ENCODE data around the gene NUAK1. TPM values are rescaled to one million over a fixed set of nuclear protein-coding genes. Genes with fewer than 3 reads are reported as not detected.

The NUAK1 gene
- total RNA-seq, 2 experiments from 2014 or later, result 0.03 TPM; not detected in 1

DNA sequence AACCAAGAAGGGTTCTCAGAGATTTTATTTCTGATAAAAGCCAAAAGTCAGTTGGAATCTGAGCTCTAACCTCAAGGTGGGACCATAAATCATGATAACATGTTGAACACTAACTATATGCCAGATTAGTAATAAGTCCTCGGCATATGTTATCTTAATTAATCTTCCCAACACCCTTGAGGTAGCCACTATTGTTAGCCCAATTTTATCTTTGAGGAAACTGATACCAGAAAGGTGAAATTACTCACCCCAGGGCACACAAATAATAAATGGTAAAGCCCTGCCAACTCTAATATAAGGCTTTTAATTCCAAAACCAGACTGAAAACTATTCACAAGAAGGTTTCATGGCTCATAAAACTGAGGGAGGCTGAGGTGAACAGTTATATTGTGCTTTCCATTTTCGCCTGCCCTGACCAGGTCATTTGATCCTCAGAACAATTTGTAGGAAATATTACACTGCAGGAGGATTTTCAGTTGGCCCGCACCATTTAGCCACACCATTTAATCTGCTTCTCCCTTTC is 16.1 kb upstream of the NUAK1 start:
- Histone ChIP-seq H3K79me2 (ENCODE audit: insufficient read depth, low read depth, low read length) (no peaks in the 10 kb centered on the region), H2AFZ (ENCODE audit: low read length) (no peak overlapping the region), H3K36me3 (ENCODE audit: insufficient read depth, low read length) (no peaks in the 10 kb centered on the region), H3K4me3 (ENCODE audit: low read depth, low read length, poor library complexity, severe bottlenecking) (no peak overlapping the region), H3K4me2 (ENCODE audit: low read length) (no peak overlapping the region), H3K9me3 (ENCODE audit: low read length) (no peaks in the 10 kb centered on the region), H4K20me1 (ENCODE audit: insufficient read depth, low read length) (no peaks in the 10 kb centered on the region), H3K9me2 (ENCODE audit: insufficient read depth, low read length) (no peaks in the 10 kb centered on the region), H3K4me1 (ENCODE audit: insufficient read depth, low read length, poor library complexity, severe bottlenecking) (no peaks in the 10 kb centered on the region), H3K27ac (ENCODE audit: low read depth, low read length, poor library complexity, severe bottlenecking) (no peak overlapping the region)
- TF ChIP-seq, protein P1, sequence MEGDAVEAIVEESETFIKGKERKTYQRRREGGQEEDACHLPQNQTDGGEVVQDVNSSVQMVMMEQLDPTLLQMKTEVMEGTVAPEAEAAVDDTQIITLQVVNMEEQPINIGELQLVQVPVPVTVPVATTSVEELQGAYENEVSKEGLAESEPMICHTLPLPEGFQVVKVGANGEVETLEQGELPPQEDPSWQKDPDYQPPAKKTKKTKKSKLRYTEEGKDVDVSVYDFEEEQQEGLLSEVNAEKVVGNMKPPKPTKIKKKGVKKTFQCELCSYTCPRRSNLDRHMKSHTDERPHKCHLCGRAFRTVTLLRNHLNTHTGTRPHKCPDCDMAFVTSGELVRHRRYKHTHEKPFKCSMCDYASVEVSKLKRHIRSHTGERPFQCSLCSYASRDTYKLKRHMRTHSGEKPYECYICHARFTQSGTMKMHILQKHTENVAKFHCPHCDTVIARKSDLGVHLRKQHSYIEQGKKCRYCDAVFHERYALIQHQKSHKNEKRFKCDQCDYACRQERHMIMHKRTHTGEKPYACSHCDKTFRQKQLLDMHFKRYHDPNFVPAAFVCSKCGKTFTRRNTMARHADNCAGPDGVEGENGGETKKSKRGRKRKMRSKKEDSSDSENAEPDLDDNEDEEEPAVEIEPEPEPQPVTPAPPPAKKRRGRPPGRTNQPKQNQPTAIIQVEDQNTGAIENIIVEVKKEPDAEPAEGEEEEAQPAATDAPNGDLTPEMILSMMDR (conservative IDR thresholded peaks at IDR 0.05; ENCODE audit: low read length), result no peak
- TF ChIP-seq EZH2phosphoT487 (IDR thresholded peaks at IDR 0.05; ENCODE audit: borderline replicate concordance, low read depth, low read length), result no peak
- no peak for DNase-seq (ENCODE audit: low spot score)
- no TSS peak for BruUV-seq (replicated peaks)
- intact Hi-C loops (cut with micrococcal nuclease; ENCODE audit: unreplicated experiment), result no loop called here
- CTCF ChIA-PET (ENCODE audit: unreplicated experiment), result no interaction called here
- POLR2A ChIA-PET, result interaction anchor here (0.6 kb wide), 1 partner anchor 194 kb away, joined by 4 read pairs; no protein-coding TSS in a partner anchor

DNA sequence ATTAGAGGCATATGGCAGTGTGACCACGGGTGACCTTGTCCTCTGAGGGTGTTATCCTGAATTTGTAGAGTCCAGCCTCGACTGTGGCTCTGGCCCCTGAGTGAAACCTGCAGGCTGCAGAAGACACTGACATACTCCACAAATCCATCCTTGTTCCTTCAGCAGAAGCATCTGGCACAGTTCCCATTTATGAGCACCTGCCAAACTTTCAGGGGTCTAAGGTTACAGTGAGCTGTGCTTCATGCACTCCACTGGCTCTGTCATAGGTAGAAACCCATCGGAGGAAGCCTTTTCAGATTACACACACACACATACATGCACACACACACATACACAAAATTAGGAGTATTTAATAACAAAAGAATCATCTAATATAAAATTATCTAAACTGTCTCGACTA is 13.6 kb upstream of the NUAK1 start:
- H3K4me2 ChIP-seq (ENCODE audit: low read length), result no peak overlapping the region
- no peak overlapping the region for H3K27ac ChIP-seq (ENCODE audit: low read depth, low read length, poor library complexity, severe bottlenecking)
- no peak overlapping the region for H3K4me3 ChIP-seq (ENCODE audit: low read depth, low read length, poor library complexity, severe bottlenecking)
- no peak overlapping the region for H2AFZ ChIP-seq (ENCODE audit: low read length)
- intact Hi-C loops (cut with micrococcal nuclease; ENCODE audit: unreplicated experiment), result no loop called here
- TF ChIP-seq EZH2phosphoT487 (IDR thresholded peaks at IDR 0.05; ENCODE audit: borderline replicate concordance, low read depth, low read length), result no peak
- TF ChIP-seq, protein P1 (conservative IDR thresholded peaks at IDR 0.05; ENCODE audit: low read length), result no peak
- no peaks in the 10 kb centered on the region for H3K36me3 ChIP-seq (ENCODE audit: insufficient read depth, low read length)
- no peaks in the 10 kb centered on the region for H3K79me2 ChIP-seq (ENCODE audit: insufficient read depth, low read depth, low read length)
- DNase-seq (ENCODE audit: low spot score), result no peak
- H3K9me3 ChIP-seq (ENCODE audit: low read length), result no peaks in the 10 kb centered on the region
- H3K4me1 ChIP-seq (ENCODE audit: insufficient read depth, low read length, poor library complexity, severe bottlenecking), result no peaks in the 10 kb centered on the region
- CTCF ChIA-PET (ENCODE audit: unreplicated experiment), result no interaction called here
- POLR2A ChIA-PET, result no interaction called here
- H3K9me2 ChIP-seq (ENCODE audit: insufficient read depth, low read length), result no peaks in the 10 kb centered on the region
- BruUV-seq (replicated peaks), result no TSS peak
- no peaks in the 10 kb centered on the region for H4K20me1 ChIP-seq (ENCODE audit: insufficient read depth, low read length)

DNA sequence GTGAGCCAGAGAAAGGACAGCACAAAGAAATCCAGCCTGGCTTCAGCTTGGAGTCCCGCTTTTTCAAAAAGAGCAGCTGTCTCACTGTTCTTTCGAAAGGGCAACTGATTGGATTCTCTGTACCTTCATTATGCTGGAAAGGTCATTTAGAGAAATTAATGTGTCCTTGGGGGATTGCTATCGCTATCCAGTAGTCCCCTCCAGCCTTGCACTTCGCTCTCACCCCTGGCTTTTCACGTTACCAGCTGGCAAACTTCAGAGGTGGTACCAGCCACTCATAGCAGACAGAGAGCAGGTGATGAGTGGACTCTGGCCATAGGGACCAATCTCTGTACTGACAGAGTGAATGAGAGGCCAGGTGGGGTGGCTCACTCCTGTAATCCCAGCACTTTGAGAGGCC is 11.8 kb upstream of the NUAK1 start:
- no peak overlapping the region for H3K4me3 ChIP-seq (ENCODE audit: low read depth, low read length, poor library complexity, severe bottlenecking)
- no peak overlapping the region for H3K4me2 ChIP-seq (ENCODE audit: low read length)
- no peaks in the 10 kb centered on the region for H4K20me1 ChIP-seq (ENCODE audit: insufficient read depth, low read length)
- no TSS peak for BruUV-seq (replicated peaks)
- H2AFZ ChIP-seq (ENCODE audit: low read length), result no peak overlapping the region
- H3K9me2 ChIP-seq (ENCODE audit: insufficient read depth, low read length), result no peaks in the 10 kb centered on the region
- POLR2A ChIA-PET, result interaction anchor here (1.2 kb wide), 1 partner anchor 24 kb away, joined by 4 read pairs; no protein-coding TSS in a partner anchor
- no peak for DNase-seq (ENCODE audit: low spot score)
- CTCF ChIA-PET (ENCODE audit: unreplicated experiment), result no interaction called here
- intact Hi-C loops (cut with micrococcal nuclease; ENCODE audit: unreplicated experiment), result no loop called here
- H3K27ac ChIP-seq (ENCODE audit: low read depth, low read length, poor library complexity, severe bottlenecking), result no peak overlapping the region
- no peak for TF ChIP-seq EZH2phosphoT487 (IDR thresholded peaks at IDR 0.05; ENCODE audit: borderline replicate concordance, low read depth, low read length)
- TF ChIP-seq, protein P1 (conservative IDR thresholded peaks at IDR 0.05; ENCODE audit: low read length), result no peak
- no peaks in the 10 kb centered on the region for H3K79me2 ChIP-seq (ENCODE audit: insufficient read depth, low read depth, low read length)
- H3K9me3 ChIP-seq (ENCODE audit: low read length), result no peaks in the 10 kb centered on the region
- H3K36me3 ChIP-seq (ENCODE audit: insufficient read depth, low read length), result no peaks in the 10 kb centered on the region
- H3K4me1 ChIP-seq (ENCODE audit: insufficient read depth, low read length, poor library complexity, severe bottlenecking), result no peaks in the 10 kb centered on the region
